GM21367 (cell line): Measurements from ENCODE around the gene ENAH.
"Not testable (repeated sequence)": the region's sequence is repeated elsewhere in the genome, so short reads cannot be mapped to it uniquely, and the experiment has no call there.

ENCODE experiments used
- ATAC-seq: cut with Tn5 transposase; IDR thresholded peaks from one replicate; pipeline ENCODE4 v1.9.1; 2021; ENCODE audit not compliant: unreplicated experiment

The ENAH gene

GRCh38 chr1:225677350-225678124, 24.6 kb upstream of the ENAH start:
- no peak for ATAC-seq

DNA sequence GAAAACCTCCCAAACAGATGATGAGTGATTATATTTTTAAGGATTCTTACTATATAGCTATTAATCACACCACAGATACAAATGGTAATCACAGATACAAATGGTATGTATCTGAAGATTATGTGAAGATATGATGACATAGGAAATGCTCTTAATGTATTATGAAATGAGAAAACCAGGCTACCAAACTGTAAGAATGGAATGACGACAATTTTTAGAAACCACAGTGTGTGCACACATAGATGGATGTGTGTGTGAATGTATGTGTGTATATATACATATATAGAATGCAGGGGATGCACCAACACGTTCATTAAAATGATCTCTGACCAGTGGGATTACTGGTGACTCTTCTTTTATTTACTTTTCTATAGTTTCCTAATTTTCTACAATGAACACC, 21.5 kb upstream of the ENAH start:
- ATAC-seq = no peak

DNA sequence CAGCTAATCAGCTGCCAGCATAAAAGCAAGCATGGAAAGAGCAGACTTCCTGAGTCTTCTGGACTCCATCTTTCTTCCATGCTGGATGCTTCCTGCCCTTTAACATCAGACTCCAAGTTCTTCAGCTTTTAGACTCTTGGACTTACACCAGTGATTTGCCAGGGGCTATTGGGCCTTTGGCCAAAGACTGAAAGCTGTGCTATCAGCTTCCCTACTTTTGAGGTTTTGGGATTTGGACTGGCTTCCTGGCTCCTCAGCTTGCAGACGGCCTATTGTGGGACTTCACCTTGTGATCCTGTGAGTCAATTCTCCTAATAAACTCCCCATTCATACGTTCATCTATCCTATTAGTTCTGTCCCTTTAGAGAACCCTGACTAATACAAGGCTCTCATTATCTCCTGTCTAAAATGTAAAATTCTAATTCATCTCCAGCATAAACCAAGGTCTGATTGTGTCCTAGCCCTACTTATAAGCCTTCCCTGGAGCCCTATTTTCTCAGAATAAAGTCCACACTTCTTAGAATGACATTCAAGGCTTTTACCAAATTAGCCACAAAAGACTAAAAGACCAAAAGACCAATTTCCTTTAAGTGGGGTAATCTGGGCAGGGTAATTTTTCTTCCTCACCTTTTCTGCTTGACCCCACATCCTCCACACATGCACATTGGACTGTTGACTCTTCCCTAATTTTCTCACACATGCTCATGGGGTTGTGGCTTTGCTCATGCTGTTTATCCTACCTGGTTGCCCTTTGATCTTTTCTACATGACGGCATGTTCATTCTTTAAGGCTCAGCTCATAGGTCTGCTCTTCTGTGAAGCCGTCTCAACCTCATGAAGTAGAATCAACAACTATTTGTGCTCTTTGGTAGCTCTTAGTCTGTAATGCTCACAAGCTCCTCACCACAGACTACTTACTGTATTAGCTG, 18.1 kb upstream of the ENAH start:
- no peak for ATAC-seq

- no peak for ATAC-seq
These were observed 17.4 kb upstream of the ENAH start for GRCh38 chr1:225670356-225670755.

DNA sequence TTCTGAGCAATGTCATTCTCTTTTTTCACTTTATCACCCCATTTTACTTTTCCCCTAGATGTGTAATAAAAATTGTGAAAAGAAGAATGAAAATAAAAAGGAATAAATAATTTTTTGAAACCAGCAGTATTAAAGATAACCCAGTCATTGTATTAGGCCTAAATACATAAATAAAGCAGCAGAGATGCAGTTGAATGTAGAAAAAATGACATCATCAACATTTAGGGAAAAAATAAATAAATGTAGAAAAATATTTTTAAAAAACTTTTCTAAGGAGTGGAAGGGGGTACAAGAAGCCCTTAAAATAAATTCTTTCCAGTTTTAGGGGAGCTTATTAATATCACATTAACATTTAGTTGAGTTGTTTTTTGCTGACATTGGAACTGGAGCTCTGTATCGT, 15.3 kb upstream of the ENAH start:
- no peak for ATAC-seq

- ATAC-seq = no peak
These were observed 14.4 kb upstream of the ENAH start for GRCh38 chr1:225667362-225667761.

GRCh38 chr1:225666495-225666894, 13.6 kb upstream of the ENAH start:
- ATAC-seq = no peak

DNA sequence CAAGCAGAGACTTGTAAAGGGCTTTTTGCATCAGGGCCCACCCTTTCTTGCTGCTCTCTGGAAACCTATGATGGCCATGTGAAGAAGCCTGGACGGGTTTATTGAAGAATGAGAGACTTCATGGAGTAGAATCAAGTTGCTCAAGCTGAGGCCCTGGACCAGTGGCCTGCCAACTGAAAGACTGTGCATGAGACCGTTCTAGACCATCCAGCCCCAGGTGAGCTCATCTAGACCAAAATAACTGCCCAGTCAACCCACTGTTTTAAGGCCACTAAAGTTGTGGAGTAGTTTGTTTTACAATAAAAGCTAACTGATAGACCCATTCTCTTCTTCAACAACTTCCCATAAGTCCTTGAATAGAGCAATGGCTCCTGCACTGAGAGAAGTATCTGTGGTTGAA, 11.8 kb upstream of the ENAH start:
- ATAC-seq = no peak

DNA sequence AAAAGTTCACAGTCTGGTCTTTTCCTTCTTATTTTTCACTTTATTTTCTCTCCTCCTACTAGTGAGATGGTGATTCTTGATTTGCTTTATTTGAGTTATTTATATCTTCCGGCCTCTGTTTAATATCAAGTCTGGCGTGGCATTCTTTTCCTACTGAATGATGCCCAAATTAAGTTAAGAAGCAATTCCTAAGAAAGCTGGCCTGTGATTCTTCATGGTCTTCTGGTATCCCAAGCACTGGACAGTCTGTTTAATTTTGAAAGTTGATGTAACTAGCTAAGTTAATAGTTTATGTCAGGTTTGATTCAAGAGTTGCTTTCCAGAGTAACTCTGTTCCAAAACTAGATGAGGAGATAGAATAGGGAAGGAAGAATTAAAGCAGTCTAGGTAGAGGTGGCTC, 9.2 kb upstream of the ENAH start:
- no peak for ATAC-seq

DNA sequence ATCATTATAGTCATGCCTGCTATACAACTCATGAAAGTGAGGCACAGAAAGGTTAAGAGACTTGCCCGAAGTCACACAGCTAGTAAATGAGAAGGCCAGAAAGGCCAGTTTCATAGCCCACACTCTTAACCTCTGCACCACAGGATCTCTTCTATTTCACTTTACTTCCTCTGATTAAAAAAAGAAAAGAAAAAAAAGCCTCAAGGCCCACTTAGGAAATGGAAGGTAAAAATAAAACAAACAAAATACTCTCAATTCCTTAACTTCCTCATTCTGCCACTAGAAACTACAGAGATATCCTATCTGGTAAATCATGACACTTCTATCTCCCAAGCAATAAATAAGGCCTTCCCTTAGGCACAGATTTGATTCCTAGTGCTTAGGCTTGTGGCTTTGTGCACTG, 7.6 kb upstream of the ENAH start:
- ATAC-seq = peak; percentile 45

DNA sequence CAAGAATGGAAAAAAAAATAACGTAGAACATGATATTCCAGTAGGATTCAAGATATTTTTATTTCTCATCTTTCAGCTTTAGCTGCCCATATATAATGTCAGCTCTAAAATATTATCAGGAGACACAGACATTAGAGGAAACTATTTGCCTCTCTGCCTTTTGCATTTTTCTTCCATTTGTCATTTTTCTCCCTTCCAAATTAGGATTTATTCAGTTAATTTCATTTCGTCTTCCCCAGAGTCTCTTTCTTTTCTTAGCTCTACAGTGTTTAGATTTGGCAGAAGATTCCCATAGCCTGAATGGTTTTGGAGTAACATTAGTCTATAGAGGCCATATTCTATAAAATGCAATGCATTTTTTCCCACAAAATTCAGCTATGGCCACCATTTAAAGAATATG, 5.1 kb upstream of the ENAH start:
- ATAC-seq = no peak

GRCh38 chr1:225657462-225657989, 4.6 kb upstream of the ENAH start:
- ATAC-seq = no peak

DNA sequence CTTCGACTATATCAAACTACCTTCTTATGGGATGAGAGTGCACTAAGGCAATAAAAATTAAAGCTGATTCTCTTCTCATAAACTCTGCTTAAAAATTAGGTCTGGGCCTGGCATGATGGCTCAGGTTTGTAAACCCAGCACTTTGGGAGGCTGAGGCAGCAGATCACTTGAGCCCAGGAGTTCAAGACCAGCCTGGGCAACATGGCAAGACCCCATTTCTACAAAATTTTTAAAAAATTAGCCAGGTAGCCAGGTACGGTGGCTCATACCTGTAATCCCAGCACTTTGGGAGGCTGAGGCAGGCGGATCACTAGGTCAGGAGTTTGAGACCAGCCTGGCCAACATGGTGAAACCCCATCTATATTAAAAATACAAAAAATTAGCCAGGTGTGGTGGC, 3.3 kb upstream of the ENAH start:
- ATAC-seq = not testable (repeated sequence)

- no peak for ATAC-seq
These were observed 2.8 kb upstream of the ENAH start for GRCh38 chr1:225655509-225656258.

DNA sequence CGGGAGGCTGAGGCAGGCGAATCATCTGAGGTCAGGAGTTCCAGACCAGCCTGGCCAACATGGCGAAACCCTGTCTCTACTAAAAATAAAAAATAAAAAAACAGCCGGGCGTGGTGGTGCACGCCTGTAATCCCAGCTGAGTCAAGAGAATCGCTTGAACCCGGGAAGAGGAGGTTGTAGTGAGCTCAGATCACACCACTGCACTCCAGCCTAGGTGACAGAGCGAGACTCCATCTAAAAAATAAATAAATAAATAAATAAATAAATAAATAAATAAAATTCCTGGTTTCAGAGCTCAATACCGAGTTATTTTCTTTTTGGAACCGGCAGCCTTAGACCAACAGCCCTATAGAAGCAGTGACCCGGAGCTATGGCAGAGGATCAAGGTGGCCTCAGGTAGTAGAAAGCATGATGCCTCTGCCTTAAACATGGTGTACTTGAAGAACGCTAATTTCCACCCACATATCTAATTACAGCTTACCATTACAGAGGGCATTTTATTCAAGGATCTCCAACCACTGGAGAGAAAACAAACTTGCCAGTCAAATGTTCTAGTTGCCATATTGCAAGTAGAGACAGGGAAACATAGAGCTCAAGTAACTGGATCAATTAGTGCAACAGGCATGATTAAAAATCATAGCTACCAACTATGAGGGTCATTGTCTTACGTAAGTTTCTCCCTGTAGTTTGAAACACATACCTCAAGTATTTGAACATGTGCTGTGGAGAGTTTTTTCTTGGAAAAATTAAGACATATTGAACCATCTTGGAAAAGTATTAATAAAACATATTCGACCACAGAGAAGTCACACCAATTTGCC, 2.0 kb upstream of the ENAH start:
- no peak for ATAC-seq

DNA sequence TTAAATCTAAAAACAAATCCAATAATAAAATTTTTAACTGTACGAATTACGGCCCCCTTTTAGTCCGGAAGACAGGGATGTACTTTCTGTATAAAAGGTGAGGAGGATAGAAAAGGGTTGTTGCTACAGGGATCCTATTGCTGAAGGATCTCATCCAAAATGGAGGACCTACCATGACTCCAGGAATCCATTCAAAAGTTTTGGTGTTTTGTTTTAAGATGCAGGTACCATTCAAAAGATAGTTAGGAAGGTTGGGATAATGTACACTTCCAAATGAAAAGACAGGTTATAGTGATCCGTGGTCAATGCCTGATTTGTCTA, 1.3 kb upstream of the ENAH start:
- no peak for ATAC-seq

DNA sequence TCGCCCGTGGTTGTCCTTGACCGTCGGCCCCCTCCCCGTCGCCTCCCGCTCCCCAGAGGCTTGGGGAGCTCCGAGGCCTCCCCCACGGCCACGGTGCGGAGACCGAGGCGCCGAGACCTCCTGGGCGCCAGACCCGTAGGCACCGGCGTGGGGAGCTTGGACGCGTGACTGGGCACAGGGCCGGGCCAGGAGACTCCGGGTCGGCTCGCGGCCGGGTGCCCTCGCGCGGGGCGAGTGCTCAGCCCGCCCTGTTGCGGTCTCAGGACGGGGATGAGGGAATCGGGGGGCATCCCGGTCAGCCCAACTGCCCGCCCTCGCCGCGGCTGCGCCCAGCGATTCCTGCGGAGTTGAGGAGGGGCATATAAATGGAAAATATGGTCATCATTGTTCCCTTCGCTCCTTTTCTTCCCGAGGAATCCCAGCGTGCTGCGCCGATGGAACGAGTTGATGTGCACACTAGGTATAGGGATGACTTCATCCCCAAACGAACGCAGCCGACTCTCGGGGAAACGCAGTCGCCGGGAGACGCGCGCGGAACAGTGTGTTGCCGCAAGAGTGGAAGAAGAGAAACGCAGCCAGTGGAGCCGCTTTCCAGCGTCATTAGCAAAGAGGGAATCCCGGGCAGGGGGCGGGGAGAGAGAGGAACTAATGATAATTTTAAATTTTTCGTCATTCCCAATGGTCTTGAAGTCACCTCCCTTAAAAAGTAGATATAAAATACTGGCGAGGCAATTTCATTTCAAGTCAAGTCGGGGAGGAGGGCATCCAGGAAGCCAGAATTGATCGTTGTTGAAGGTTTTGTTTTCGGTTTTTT, 747 bp upstream of the ENAH start:
- peak; percentile 22 for ATAC-seq

DNA sequence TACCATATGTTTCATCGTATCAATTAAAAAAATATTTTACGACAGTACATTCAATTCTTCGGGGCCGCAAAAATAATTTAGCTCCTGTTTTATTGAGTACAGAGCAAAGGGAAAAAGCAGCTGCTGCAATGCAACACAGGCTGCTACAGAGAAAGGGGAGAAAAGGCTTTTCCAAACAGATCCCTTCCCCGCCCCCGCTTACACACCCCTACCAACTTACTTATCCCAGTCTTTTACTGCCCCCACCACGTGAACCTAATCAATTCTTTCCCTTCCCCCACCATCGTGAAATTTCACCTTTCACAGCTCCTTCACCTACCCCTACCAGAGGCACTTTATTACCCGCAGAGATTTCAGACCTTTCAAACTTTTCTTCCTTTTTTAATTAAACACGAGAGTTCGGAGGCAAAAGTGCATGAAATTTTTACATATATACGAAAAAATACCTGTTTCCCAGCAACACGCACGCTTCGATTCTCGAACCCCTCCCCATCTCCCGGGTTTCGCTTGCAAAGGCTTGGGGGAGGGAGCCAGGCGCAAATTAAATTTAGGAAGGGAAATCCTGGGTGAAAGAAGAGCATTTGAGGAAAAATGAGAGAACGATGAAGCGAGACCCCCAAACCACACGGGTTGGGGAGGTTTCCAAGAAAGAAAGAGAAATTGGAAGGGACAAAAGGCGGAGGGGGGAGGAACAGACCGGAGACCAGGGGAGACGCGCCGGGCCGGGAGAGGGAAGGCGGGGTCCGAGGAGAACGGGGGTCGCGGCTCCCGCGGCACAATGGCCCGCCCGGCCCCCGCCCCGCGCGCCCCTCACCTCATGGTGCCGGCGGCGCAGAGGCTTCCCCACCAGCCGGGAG, 823 bp downstream of the ENAH start:
- ATAC-seq = no peak

GRCh38 chr1:225651376-225651871, 1.5 kb downstream of the ENAH start:
- no peak for ATAC-seq
